ENCODE data around the gene MMP17.

MMP17 gene

GRCh38 chr12:131829356-131829747 lies 1.2 kb downstream of the MMP17 start:
- no peak for DNase-seq (ENCODE audit: extremely low spot score, insufficient read length, low read depth)
- FAIRE-seq = no peak

- DNase-seq (ENCODE audit: extremely low spot score, insufficient read length, low read depth) = no peak
- no peak for FAIRE-seq
Observed at GRCh38 chr12:131829791-131830334, 1.7 kb downstream of the MMP17 start.

- DNase-seq (ENCODE audit: extremely low spot score, insufficient read length, low read depth) = no peak
- FAIRE-seq = no peak
Observed at GRCh38 chr12:131830335-131830913, 2.2 kb downstream of the MMP17 start.

GRCh38 chr12:131830914-131831571 lies 2.9 kb downstream of the MMP17 start:
- DNase-seq (ENCODE audit: extremely low spot score, insufficient read length, low read depth) (no peak), FAIRE-seq (no peak)

GRCh38 chr12:131831635-131832041 lies 3.4 kb downstream of the MMP17 start:
- FAIRE-seq (no peak), DNase-seq (ENCODE audit: extremely low spot score, insufficient read length, low read depth) (no peak)

- DNase-seq (ENCODE audit: extremely low spot score, insufficient read length, low read depth) (no peak), FAIRE-seq (no peak)
Observed at GRCh38 chr12:131832321-131833231, 4.4 kb downstream of the MMP17 start.

- DNase-seq (ENCODE audit: extremely low spot score, insufficient read length, low read depth) (no peak), FAIRE-seq (no peak)
Observed at GRCh38 chr12:131833288-131833895, 5.2 kb downstream of the MMP17 start.

- FAIRE-seq (no peak), DNase-seq (ENCODE audit: extremely low spot score, insufficient read length, low read depth) (no peak)
Observed at GRCh38 chr12:131833896-131834641, 5.9 kb downstream of the MMP17 start.

- DNase-seq (ENCODE audit: extremely low spot score, insufficient read length, low read depth) (no peak), FAIRE-seq (no peak)
Observed at GRCh38 chr12:131834798-131835615, 6.8 kb downstream of the MMP17 start.

- no peak for DNase-seq (ENCODE audit: extremely low spot score, insufficient read length, low read depth)
- no peak for FAIRE-seq
Observed at GRCh38 chr12:131835616-131836171, 7.5 kb downstream of the MMP17 start.

- DNase-seq (ENCODE audit: extremely low spot score, insufficient read length, low read depth) = no peak
- no peak for FAIRE-seq
Observed at GRCh38 chr12:131836193-131836592, 8.0 kb downstream of the MMP17 start.

- FAIRE-seq (no peak), DNase-seq (ENCODE audit: extremely low spot score, insufficient read length, low read depth) (no peak)
Observed at GRCh38 chr12:131836714-131837397, 8.7 kb downstream of the MMP17 start.

- no peak for DNase-seq (ENCODE audit: extremely low spot score, insufficient read length, low read depth)
- no peak for FAIRE-seq
Observed at GRCh38 chr12:131840643-131841416, 12.6 kb downstream of the MMP17 start.

GRCh38 chr12:131841547-131841946 lies 13.4 kb downstream of the MMP17 start:
- DNase-seq (ENCODE audit: extremely low spot score, insufficient read length, low read depth) = no peak
- no peak for FAIRE-seq

GRCh38 chr12:131842169-131842568 lies 14.0 kb downstream of the MMP17 start:
- DNase-seq (ENCODE audit: extremely low spot score, insufficient read length, low read depth) = no peak
- FAIRE-seq = no peak

GRCh38 chr12:131843527-131843926 lies 15.3 kb downstream of the MMP17 start:
- no peak for FAIRE-seq
- DNase-seq (ENCODE audit: extremely low spot score, insufficient read length, low read depth) = no peak

GRCh38 chr12:131844140-131844539 lies 15.9 kb downstream of the MMP17 start:
- no peak for FAIRE-seq
- DNase-seq (ENCODE audit: extremely low spot score, insufficient read length, low read depth) = no peak
